ENCODE measurements around the gene DNER. TPM values are rescaled to one million over a fixed set of nuclear protein-coding genes. Genes with fewer than 3 reads are reported as not detected.

Gene DNER
- total RNA-seq, 1 donor from 2014 or later: 1.2 TPM

GRCh38 chr2:229650059-229650458 is 64.3 kb downstream of the DNER start:
- DNase-seq (no peak), ATAC-seq (no peak)
- Histone ChIP-seq H3K27ac (no peak overlapping the region), H3K4me1 (no peaks in the 10 kb centered on the region), H3K9me3 (no peaks in the 10 kb centered on the region), H3K4me3 (no peak overlapping the region), H3K36me3 (no peaks in the 10 kb centered on the region), H3K27me3 (ENCODE audit: low read depth) (no peaks in the 10 kb centered on the region)
- no peak for TF ChIP-seq CTCF (IDR thresholded peaks at IDR 0.05)
- intact Hi-C loops (cut with DNase I): no loop called here

- Histone ChIP-seq H3K27me3 (ENCODE audit: low read depth) (no peaks in the 10 kb centered on the region), H3K27ac (no peak overlapping the region), H3K4me3 (no peak overlapping the region), H3K4me1 (no peaks in the 10 kb centered on the region), H3K9me3 (no peaks in the 10 kb centered on the region), H3K36me3 (no peaks in the 10 kb centered on the region)
- ATAC-seq (no peak), DNase-seq (no peak)
- TF ChIP-seq CTCF (IDR thresholded peaks at IDR 0.05): no peak
- intact Hi-C loops (cut with DNase I): no loop called here
These were observed 68.1 kb downstream of the DNER start for GRCh38 chr2:229646186-229646723.

- DNase-seq: no peak
- Histone ChIP-seq H3K9me3 (no peaks in the 10 kb centered on the region), H3K36me3 (no peaks in the 10 kb centered on the region), H3K4me1 (no peaks in the 10 kb centered on the region), H3K4me3 (no peak overlapping the region), H3K27me3 (ENCODE audit: low read depth) (no peaks in the 10 kb centered on the region), H3K27ac (no peak overlapping the region)
- TF ChIP-seq CTCF (IDR thresholded peaks at IDR 0.05): no peak
- intact Hi-C loops (cut with DNase I): no loop called here
- ATAC-seq: peak in 1 of 2 donors; percentile 27
These were observed 72.0 kb downstream of the DNER start for GRCh38 chr2:229642371-229642770.

GRCh38 chr2:229641676-229642075 is 72.7 kb downstream of the DNER start:
- ATAC-seq (no peak), DNase-seq (no peak)
- Histone ChIP-seq H3K36me3 (no peaks in the 10 kb centered on the region), H3K27me3 (ENCODE audit: low read depth) (no peaks in the 10 kb centered on the region), H3K9me3 (no peaks in the 10 kb centered on the region), H3K4me1 (no peaks in the 10 kb centered on the region), H3K4me3 (no peak overlapping the region), H3K27ac (no peak overlapping the region)
- intact Hi-C loops (cut with DNase I): no loop called here
- no peak for TF ChIP-seq CTCF (IDR thresholded peaks at IDR 0.05)

GRCh38 chr2:229640636-229641035 is 73.7 kb downstream of the DNER start:
- H3K4me1 ChIP-seq: no peaks in the 10 kb centered on the region
- H3K4me3 ChIP-seq: no peak overlapping the region
- ATAC-seq: no peak
- intact Hi-C loops (cut with DNase I): no loop called here
- no peak for DNase-seq
- no peak for TF ChIP-seq CTCF (IDR thresholded peaks at IDR 0.05)
- H3K27me3 ChIP-seq (ENCODE audit: low read depth): no peaks in the 10 kb centered on the region
- no peak overlapping the region for H3K27ac ChIP-seq
- H3K9me3 ChIP-seq: no peaks in the 10 kb centered on the region
- H3K36me3 ChIP-seq: no peaks in the 10 kb centered on the region

- ATAC-seq (no peak), DNase-seq (no peak)
- no peak overlapping the region for H3K4me3 ChIP-seq
- no peaks in the 10 kb centered on the region for H3K36me3 ChIP-seq
- peaks cover 7% of the 10 kb centered on the region for H3K27me3 ChIP-seq (ENCODE audit: low read depth)
- intact Hi-C loops (cut with DNase I): no loop called here
- TF ChIP-seq CTCF (IDR thresholded peaks at IDR 0.05): no peak
- no peaks in the 10 kb centered on the region for H3K9me3 ChIP-seq
- no peak overlapping the region for H3K27ac ChIP-seq
- no peaks in the 10 kb centered on the region for H3K4me1 ChIP-seq
These were observed 77.8 kb downstream of the DNER start for GRCh38 chr2:229636571-229636970.
